NCI-H2029 (cell line): Measurements from ENCODE around the gene CNKSR3.

ENCODE experiments used
- DNase-seq: peaks from one replicate; lab custom pipeline; 2025; lab: John Stamatoyannopoulos, UW

Gene CNKSR3

DNA sequence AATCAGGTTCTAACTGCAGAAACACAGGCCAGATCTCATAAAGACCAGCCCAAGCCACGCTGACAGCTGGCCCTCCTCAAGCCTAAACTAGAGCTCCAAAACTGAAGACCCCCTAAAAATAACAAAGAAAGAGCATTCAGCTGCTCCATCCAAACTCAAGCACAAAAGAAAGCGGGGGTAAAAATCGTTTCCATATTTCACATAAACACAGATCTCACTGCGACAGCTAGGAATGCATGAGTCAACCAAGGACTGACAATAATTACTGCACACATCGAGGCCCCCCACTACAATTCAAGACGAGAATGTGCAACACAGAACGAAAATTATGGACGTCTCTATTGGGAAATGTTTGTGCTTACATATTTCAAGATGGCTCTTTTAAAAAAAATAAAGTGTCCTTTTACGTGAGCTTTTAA, 31.1 kb downstream of the CNKSR3 start:
- no peak for DNase-seq

DNA sequence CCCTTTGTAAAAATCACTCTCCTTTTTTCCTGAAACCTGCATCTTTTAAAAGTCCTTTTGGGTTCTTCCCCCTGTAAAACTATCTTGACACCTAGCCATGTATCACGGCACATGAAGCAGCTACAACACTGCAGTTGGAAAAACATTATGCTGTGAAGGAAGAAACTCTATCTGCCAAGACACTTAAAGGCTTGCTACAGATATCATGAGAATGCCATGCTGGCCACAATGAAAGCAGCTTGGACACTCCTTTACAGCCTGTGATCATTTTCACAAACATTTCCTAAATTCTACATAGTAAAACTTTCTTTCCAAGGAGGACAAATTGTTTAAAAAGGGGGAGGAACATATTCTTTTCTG, 31.8 kb downstream of the CNKSR3 start:
- DNase-seq: no peak

DNA sequence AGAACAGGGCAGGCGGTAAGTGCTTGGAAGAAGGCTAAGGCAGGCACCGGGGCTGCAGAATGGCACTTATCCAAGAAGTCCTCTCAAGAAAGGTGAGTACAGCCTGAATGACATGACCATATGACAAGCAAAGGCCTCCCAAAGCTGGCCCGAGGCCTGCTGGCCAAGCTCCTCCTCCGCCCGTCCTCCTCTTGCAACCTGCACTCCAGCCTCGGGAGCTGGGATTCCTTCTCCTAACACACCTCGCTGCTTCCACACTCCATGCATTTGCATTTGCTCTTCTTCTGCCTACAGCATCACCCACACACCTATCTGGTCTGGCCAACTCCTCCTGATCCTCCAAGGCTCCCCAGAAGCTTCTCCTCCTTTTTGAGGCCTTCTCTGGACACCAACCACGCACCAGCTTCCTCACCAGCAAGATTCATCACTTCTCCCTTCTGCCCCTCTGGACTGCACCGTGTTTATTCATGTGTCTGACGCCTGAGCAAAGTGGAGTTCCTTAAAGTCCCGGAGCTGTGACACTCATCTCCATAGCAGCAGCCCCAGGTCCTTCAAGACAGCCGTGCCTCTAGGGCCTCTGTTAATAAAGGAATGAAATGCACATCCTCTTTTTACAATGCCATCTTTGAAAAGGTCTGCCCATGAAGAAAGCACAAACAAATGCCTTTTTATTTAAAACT, 32.3 kb downstream of the CNKSR3 start:
- DNase-seq: peak; percentile 38

DNA sequence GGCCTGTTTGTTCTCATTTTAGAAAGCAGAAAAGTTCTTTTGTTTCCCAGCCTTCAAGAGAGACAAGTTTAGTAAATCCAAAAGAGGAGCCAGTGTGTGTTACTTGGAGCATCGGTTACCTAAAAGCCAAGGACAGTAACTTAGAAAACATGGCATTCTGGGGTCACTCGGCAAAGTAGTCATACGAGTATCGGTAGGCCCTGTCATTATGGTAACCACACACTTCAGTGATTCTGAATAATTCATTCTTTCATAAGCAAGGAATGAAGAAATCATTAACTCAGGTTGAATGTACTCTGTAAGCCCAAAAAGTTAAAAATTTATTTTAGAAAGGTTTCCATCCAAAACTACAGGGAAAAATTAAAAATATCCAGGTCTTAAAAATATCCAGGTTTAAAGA, 34.0 kb downstream of the CNKSR3 start:
- no peak for DNase-seq

DNA sequence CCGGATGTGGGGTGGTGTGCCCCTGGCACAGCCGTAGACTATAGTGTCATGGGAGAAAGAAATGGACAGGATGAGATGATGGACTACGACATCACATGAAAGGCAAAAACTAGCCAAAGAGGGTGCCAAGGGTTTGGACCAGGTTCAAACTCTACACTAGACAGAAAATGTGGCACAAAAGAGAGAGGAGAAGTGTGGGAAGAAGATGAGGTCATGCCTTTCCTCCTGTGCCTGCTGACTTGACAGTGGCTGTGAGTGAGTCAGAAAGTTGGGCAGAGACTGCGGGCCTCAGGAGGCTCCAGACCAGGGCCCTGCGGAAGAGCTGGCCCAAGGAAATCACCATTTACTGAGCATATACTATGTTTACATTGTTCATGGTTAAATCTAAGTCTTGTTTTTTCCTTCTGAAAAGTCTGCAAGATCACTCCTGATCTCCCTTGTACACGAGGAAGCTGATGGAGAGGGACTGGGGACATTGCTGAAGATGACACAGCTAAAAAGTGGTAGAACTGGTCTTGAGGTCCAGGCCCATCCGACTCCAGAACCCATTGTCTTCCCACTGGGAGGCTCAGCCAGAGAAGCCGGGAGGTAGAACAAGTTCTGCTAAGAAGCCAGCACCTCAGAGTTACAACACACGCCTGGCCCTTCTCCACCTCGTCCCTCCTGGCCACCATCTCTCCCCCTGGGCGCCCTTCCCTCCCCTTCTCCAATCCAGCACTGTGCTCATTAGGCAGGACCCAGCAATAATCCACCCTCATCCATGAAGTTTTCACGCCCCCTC, 35.6 kb downstream of the CNKSR3 start:
- DNase-seq: peak; percentile 30

DNA sequence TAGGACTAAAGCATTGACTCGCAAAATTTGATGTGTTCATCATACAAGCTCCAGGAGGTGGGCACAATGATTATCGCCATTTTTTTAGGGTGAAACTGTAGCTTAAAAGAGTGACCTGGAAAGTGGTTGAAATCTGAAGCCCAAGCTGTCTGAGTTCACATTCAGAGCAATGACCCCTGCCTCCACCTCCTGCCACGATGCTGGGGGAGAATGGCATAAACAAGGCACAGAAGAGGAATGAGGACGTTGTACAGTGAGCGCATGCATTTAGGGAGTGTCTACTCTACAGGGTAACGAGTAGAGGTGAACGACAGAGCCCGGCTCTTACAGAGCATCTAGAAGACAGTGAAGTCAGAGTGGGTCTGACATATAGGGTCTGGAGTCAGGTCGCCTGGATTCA, 37.2 kb downstream of the CNKSR3 start:
- no peak for DNase-seq

DNA sequence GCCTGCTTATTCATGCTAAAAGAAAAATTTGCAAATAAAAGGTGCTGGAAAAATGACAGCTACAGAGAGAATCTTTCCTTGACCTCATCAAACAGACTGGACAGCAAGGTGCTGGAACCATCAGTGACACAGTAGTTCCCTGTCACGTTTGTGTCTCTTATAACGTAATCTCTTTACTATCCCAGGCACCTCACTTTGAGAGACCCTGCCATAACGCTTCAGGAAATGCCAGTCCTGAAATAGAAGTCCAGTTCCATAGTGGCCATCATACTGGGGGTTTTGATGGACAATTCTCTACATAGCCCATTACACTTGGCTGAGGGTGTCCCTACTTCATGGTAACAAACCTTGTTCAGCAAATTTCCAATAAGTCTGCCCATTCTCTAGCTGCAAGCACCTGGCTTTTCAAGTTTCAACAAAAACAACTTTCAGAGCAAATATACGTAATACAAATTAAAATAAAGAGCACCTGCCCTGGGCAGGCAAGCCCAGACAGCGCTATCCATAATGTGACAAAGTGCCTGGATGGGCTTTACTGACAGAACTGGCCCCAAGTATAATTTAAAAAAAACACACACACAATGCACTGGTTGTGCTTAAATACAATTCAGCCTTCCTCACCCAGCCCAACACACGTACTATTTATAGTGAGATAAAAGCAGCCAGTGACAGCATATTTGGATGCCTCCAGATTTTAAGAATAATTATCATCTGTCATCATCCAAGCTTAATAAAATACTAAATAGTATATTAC, 38.7 kb downstream of the CNKSR3 start:
- no peak for DNase-seq

DNA sequence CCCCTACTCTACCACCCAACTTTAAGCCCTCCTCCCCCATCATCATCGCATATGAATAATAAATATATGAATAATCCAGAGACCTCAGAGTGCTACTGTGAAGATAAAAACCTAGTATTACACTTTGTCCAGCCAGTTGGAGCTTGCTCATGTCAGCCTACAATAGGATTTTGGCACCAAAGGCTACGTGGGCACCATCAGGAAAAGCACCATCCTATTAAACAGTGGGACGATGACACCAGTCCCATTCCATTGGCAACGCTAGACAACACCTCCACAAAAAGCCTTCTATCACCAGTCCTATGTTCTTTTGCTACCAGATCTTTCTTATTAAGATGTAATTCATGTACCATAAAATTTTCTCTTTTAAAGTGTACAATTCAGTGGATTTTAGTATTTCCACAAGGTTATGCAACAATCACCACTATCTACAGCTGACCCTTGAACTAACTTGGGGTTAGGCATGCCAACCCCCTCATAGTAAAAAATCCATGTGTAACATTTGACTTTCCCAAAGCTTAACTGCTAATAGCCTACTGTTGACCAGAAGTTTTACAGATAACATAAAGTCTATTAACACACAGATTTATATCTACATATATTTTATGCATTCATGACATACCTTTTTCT, 41.1 kb downstream of the CNKSR3 start:
- no peak for DNase-seq

DNA sequence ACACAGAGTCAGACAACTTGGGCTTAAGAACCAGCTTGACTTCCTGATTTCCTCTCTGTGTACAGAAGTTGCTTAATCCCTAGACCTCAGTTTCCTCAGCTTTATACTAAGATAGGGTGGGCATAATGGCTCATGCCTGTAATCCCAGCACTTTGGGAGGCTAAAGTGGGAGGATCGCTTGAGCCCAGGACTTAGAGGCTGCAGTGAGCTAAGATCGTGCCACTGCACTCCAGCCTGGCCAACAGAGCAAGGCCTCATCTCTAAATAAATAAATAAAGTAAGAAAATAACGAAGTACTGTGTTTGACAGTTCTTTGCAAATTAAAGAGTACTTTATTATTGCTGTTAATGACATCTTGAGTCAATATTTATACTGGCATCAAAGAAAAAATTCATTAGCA, 41.7 kb downstream of the CNKSR3 start:
- no peak for DNase-seq

DNA sequence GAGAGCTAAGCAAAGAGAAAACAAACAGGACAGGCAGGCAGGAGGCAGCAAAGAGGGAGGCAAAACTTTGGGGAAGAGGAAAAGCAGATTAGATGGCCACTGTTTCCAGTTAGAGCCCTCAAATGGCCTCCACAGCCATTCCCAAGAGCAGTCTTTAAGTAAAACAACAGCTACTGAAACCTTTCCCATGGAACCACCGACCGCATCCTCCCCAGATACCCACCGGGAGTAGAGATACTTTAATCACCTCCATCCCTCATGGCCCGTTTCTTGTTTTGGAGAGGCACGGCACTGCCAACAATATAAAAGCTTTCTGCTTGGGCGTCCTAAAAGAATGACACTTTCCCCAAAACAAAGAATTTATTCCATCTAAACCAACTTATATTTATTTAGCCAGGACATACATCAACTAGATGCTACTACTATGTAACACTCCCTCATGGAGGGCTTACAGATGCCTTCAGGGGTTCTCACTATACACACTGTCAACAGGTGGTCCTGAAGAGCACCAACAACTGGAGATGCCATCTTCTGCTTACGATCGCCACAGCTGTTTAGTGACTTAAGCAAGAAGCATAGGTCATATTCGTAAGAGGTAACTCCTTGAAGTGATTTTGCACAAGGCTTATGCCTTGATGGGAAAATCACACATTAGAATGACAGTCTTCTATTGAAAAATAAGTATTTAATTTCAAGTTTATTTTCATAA, 43.4 kb downstream of the CNKSR3 start:
- no peak for DNase-seq

DNA sequence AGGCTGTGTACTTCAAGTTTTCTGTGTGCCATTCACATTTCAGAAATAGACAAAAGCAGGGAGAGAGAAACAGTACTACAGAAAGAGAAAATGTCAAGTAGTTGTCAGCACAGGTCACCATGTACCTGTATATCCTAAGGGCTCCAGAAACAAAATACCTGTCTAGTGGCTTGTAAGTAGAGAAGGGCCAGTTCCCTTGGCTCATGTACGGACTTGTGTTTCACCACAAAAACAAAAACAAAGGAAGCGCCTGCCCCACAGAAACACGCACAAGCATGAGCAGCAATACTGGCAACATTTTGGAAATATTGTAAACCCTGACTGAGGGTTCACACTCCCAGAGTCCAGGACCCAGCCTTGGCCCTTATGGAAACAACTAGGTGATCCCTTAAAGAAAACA, 44.3 kb downstream of the CNKSR3 start:
- DNase-seq: peak; percentile 53

DNA sequence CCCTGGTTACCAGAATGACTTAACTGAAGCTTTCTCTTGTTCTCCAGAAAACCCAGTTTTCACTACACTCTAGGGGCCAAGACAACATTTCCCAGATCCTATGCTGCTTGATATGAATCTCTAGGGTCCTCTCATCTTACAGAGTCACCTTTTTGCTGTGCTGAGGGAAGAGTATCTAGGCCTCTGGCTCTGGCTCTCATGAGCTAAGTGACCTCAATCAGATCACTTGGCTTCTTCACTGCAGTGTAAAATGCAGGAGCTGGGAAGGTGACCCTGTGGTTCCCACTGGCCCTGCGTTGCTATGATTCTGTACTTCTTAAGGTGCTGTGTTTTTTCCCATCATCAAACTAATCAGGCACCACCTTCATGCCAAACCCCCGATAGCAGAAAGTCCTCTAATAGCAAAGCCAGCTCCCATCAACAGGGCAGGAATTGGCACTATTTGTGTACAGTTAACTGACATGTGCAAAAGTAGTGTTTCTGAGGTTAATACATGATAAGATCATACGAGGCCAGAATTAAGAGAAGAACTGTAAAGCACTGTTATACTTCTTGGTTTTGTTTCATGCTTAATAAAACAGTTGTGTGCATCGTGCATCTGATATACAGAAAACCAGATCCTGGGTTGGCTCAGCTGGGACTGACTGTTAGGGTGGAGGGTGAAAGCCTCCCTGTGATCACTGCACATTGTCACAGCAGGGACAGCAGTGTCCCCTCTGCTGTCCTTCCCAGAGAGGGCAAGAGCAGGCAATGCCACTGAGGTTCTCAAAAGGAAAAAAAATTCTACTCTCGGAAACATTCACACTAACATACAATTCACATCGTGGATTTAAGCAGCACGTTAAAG, 46.7 kb downstream of the CNKSR3 start:
- DNase-seq: no peak

DNA sequence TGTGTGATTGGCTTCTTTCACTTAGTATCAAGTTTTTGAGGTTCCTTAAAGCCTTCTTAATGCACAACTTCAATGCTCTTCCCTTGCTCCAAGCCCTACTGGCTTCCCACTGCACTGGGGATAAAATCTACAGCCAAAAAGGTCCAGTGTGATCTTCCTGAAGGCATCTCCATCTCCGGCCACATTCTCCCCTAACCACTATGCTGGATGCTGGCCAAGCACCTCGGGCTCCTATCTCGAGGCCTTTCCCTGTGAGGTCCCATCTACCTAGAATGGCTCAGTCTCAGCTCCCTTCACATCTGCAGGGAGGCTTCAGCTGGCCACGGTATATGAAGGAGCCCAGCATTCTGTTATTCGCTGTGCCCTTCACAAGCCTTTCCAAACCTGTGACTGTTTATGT, 48.1 kb downstream of the CNKSR3 start:
- DNase-seq: no peak

DNA sequence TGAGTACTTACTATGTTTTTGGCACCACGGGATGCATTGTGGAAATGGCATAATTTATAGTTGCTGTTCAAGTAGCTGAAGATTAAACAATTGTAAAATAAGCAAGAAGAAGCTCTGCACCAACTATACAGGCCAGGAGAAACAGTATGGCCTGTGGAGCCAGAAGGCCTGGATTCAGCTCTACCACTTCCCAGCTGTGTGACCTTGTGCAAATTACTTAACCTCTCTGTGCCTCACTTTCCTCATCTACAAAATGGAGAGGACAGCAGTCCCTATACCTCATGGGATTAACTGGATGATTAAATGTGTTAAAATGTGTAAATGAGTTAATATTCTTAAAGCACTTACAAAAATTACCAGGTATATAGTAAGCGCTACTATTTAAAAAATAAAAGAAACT, 49.1 kb downstream of the CNKSR3 start:
- DNase-seq: no peak

DNA sequence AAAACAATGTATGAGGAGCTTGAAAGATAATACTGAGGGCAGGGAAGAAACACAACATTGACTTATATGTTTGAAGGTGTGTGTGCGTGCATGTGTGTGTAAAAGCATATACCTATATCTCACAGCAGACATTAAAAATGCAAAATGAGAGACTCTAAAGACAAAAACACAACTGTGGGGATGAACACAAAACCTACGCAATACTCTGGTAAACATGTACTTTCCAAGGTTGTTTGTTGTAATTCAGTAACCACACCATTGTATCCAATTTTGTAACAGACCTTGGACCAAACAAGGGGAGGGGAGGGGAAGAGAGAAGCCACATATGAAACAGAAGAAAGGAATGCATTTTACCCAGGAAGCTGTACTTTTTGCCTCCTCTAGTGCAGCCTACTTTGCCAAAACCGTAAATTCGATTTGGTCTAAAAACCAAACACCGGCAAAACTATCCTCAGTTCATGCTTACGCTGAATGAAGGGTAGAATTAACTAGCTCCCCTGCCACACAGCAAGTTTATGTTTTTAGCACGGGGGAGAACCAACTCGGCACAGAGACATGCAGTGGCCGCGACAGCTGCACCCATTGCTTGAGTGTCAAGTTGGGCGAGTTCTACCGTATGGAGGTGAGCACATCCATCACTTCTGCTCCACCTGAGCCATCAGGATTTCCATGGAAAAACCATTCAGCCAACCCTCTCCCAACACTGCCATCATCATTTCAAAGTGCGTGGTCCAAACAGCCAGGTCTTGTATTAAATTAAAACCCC, 50.0 kb downstream of the CNKSR3 start:
- DNase-seq: no peak

DNA sequence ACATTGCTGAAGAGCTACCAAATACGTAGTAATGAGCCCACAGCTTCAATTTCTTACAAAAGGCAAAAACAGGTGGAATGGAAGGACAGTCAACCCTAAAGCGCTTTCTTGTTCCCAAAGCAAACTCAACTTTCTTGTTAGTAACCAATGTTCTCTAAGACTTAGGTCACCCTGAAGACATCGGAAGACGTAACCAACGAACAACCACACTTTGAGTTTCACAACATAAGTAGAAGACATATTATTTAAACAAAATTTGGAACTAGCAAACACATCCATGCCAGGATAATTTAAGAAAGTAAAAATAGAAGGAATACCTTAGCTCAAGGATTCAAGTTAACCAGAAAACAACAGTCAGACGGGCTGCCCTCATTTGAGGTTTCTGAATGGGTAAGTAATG, 51.0 kb downstream of the CNKSR3 start:
- no peak for DNase-seq

DNA sequence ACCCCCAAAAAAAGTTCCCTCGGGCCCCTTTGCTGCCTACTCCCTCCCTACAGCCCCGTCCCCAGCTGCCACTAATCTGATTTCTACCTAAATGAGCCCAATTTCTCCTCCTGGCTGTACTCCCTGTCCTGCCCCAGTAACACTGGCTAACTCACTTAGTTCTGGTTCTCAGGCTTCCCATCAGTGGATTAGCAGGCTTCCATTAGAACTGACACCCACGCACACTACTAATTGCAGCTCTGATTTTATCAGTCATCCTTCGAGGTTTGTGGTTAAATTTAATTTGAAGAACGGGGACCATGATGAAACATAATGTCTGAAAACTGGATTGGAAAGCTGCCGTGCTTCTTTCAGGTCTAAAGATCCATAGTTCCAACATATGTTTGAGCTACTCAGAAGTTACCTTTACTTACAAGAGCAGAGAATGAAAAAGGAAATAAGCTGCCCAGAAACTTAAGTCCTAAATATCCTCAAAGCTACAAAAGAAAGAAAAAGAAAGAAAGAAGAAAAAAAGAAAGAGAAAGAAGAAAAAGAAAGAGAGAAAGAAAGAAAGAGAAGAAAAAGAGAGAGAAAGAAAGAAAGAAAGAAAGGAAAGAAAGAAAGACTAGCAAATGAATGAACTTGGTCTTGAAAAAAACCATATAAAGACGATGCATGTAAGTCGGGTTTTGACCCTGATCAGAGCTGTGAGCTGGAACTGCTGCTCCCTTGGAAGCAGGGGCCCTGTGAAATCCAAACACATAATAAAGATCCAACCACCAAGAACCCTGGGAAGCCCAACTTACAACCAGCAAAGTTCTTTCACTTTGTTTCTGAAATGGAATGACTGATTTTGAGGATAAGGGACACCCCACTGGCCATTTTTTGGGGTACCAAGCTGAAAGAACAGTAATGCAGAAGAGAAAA, 51.7 kb downstream of the CNKSR3 start:
- no peak for DNase-seq

DNA sequence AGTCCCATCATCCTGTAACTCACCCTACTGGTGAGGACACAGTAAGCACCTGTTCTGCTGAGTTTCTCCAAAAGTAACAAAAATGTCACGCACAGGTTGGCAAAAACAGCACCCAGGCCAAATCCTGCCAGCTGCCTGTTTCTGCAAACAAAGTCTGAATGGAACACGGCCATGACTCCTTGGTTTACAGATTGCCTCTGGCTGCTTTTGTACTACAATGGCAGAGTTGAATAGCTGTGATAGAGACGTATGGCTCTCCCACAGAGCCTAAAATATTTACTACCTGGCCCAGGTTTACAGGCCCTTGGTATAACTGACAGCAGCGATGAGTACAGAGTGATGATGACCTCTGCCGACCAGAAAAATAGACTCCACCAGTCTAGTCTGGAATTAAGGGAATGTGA, 52.6 kb downstream of the CNKSR3 start:
- DNase-seq: peak; percentile 76

DNA sequence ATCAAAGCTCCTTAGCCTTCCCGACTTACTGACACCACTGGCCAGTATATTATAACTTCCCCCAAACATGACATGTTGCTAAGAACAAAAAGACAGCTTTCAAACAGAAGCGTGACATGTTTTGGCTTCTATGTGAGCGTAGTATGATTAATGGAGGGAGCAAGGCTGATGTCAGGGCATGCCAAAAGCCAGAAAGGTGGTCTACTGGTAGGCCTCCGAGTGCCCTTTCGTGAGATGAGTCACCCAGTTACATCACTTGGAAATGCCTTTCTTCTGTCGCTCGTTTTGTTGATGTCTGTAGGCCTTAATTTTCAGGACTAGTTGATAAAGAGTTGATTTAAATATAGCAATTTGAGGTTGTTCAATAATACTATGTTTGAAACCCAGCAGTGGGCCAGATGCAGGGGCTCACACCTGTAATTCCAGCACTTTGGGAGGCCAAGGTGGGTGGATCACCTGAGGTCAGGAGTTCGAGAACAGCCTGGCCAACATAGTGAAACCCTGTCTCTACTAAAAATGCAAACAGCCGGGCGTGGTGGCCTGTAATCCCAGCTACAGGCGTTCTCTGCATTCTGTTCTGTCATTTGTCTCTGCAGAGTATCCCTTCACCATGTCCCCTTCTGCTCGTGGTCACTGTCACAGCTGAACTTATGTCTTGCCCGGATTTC, 53.3 kb downstream of the CNKSR3 start:
- DNase-seq: no peak
